IMR-90 (cell line): ENCODE measurements around the gene CHST8. TPM values are rescaled to one million over a fixed set of nuclear protein-coding genes. Genes with fewer than 3 reads are reported as not detected.

Experiments
- ATAC-seq: fragments of 200-7000 bp; cut with Tn5 transposase; 2 replicates; pipeline ENCODE4 v1.9.1; 2020; ENCODE audit warnings: low read depth, mild to moderate bottlenecking, moderate library complexity
- BruUV-seq: library from RNA; stranded (reverse); fragments of 400-500 nt; replicated peaks from 2 replicates; lab custom pipeline; 2021; lab: Mats Ljungman, UMichigan
- CTCF ChIA-PET: fragments of 300-600 bp; formaldehyde crosslinking; extraction: SDS; loops from one replicate; lab custom pipeline; 2021; ENCODE audit warnings: antibody characterized with exemption; lab: Yijun Ruan, JAX
- POLR2A ChIA-PET: fragments of 300-600 bp; sonication (Branson Sonifier 250); formaldehyde crosslinking; loops from one replicate; lab custom pipeline; 2022; ENCODE audit warnings: antibody characterized with exemption; ENCODE audit not compliant: unreplicated experiment; lab: Charles Lee
- DNase-seq: peaks from one replicate; pipeline ENCODE4 v3.0.0; 2013
- H2AFZ ChIP-seq: replicated peaks from 2 replicates; pipeline ENCODE3; 2013; ENCODE audit warnings: low read length, mild to moderate bottlenecking; ENCODE audit not compliant: poor library complexity
- H2AK5ac ChIP-seq: 2 replicates; pipeline ENCODE4 v1.6.1; 2013; ENCODE audit warnings: low read depth, low read length, inconsistent platforms
- H2AK9ac ChIP-seq: replicated peaks from 2 replicates; pipeline ENCODE3; 2013; ENCODE audit warnings: mild to moderate bottlenecking, low read depth, low read length, moderate library complexity; ENCODE audit not compliant: poor library complexity
- H2BK120ac ChIP-seq: 2 replicates; pipeline ENCODE4 v1.6.1; 2013; ENCODE audit warnings: low read depth, low read length, inconsistent platforms
- H2BK15ac ChIP-seq: 3 replicates; pipeline ENCODE4 v1.6.1; 2013; ENCODE audit warnings: low read depth, low read length, inconsistent platforms
- H2BK20ac ChIP-seq: 2 replicates; pipeline ENCODE4 v1.6.1; 2013; ENCODE audit warnings: low read depth, mild to moderate bottlenecking, inconsistent platforms, low read length, moderate library complexity
- H2BK5ac ChIP-seq: 2 replicates; pipeline ENCODE4 v1.6.1; 2013; ENCODE audit warnings: mild to moderate bottlenecking, low read depth, low read length, inconsistent platforms; ENCODE audit not compliant: poor library complexity, severe bottlenecking
- H3K14ac ChIP-seq: replicated peaks from 2 replicates; pipeline ENCODE4 v1.6.1; 2013; ENCODE audit warnings: low read depth, low read length, inconsistent platforms
- H3K18ac ChIP-seq: 2 replicates; pipeline ENCODE4 v1.6.1; 2013; ENCODE audit warnings: low read depth, low read length, control low read depth
- H3K23ac ChIP-seq: 2 replicates; pipeline ENCODE4 v1.6.1; 2013; ENCODE audit warnings: low read depth, low read length, inconsistent platforms
- H3K27ac ChIP-seq: 2 replicates; pipeline ENCODE4 v1.5.1; 2013; ENCODE audit warnings: mild to moderate bottlenecking, control low read depth, low read length; ENCODE audit not compliant: insufficient read depth
- H3K27me3 ChIP-seq: 2 replicates; pipeline ENCODE4 v1.6.1; 2013; ENCODE audit warnings: low read length; ENCODE audit not compliant: control insufficient read depth, insufficient read depth
- H3K36me3 ChIP-seq: 2 replicates; pipeline ENCODE4 v1.6.1; 2013; ENCODE audit warnings: low read length, mixed read lengths; ENCODE audit not compliant: control insufficient read depth, insufficient read depth
- H3K4ac ChIP-seq: 2 replicates; pipeline ENCODE4 v1.6.1; 2013; ENCODE audit warnings: low read depth, low read length, inconsistent platforms
- H3K4me1 ChIP-seq: 2 replicates; pipeline ENCODE4 v1.6.1; 2013; ENCODE audit warnings: low read length, mixed read lengths; ENCODE audit not compliant: control insufficient read depth, insufficient read depth
- H3K4me2 ChIP-seq: 2 replicates; pipeline ENCODE4 v1.6.1; 2013; ENCODE audit warnings: low read depth, mild to moderate bottlenecking, control low read depth, low read length, moderate library complexity
- H3K4me3 ChIP-seq: 2 replicates; pipeline ENCODE4 v1.5.1; 2013; ENCODE audit warnings: low read depth, mild to moderate bottlenecking, control low read depth, low read length, moderate library complexity; ENCODE audit not compliant: insufficient read depth
- H3K56ac ChIP-seq: 2 replicates; pipeline ENCODE4 v1.6.1; 2013; ENCODE audit warnings: low read length, inconsistent platforms; ENCODE audit not compliant: insufficient read depth; ENCODE audit errors: extremely low read depth
- H3K79me1 ChIP-seq, 2 experiments: 2 replicates each; pipeline ENCODE4 v1.6.1; 2013; ENCODE audit warnings: low read length in 2 of 2, inconsistent platforms in 1 of 2, low read depth in 1 of 2
- H3K9ac ChIP-seq: 2 replicates; pipeline ENCODE4 v1.6.1; 2013; ENCODE audit warnings: low read depth, low read length, control low read depth
- H3K9me1 ChIP-seq: 2 replicates; pipeline ENCODE4 v1.6.1; 2013; ENCODE audit warnings: low read length, inconsistent platforms; ENCODE audit not compliant: insufficient read depth
- H3K9me3 ChIP-seq: 2 replicates; pipeline ENCODE4 v1.6.1; 2013; ENCODE audit warnings: low read length; ENCODE audit not compliant: control insufficient read depth, insufficient read depth
- H4K20me1 ChIP-seq: 2 replicates; pipeline ENCODE4 v1.6.1; 2013; ENCODE audit warnings: low read length, inconsistent platforms; ENCODE audit not compliant: insufficient read depth
- H4K5ac ChIP-seq: 2 replicates; pipeline ENCODE4 v1.6.1; 2013; ENCODE audit warnings: mild to moderate bottlenecking, low read depth, low read length, control low read depth
- H4K8ac ChIP-seq, 2 experiments: 2 replicates each; pipeline ENCODE4 v1.6.1; 2013; ENCODE audit warnings: low read depth in 2 of 2, low read length in 2 of 2, control low read depth in 1 of 2, inconsistent platforms in 1 of 2
- H4K91ac ChIP-seq: 2 replicates; pipeline ENCODE4 v1.6.1; 2013; ENCODE audit warnings: low read depth, low read length, inconsistent platforms; ENCODE audit not compliant: insufficient read depth
- BHLHE40 ChIP-seq: fragments of 150-350 bp; IDR thresholded peaks from 2 replicates; pipeline ENCODE4 v1.6.1; 2016; ENCODE audit warnings: mild to moderate bottlenecking, low read depth, low read length
- CEBPB ChIP-seq: IDR thresholded peaks from 2 replicates; pipeline ENCODE4 v1.6.1; 2012; ENCODE audit warnings: low read depth, low read length, improper control_type of control experiment
- CHD1 ChIP-seq: IDR thresholded peaks from 2 replicates; pipeline ENCODE4 v1.6.1; 2012; ENCODE audit warnings: low read depth, low read length, improper control_type of control experiment
- FOS ChIP-seq: fragments of 150-350 bp; IDR thresholded peaks from 2 replicates; pipeline ENCODE4 v1.6.1; 2016; ENCODE audit warnings: low read depth, low read length
- MAFK ChIP-seq: IDR thresholded peaks from 2 replicates; pipeline ENCODE4 v1.6.1; 2012; ENCODE audit warnings: low read depth, low read length, improper control_type of control experiment
- MAZ ChIP-seq: IDR thresholded peaks from 2 replicates; pipeline ENCODE4 v1.6.1; 2012; ENCODE audit warnings: low read depth, mild to moderate bottlenecking, low read length, improper control_type of control experiment, moderate library complexity, borderline replicate concordance
- MXI1 ChIP-seq: IDR thresholded peaks from 2 replicates; pipeline ENCODE4 v1.6.1; 2012; ENCODE audit warnings: low read depth, mild to moderate bottlenecking, low read length, moderate library complexity, borderline replicate concordance
- NFE2L2 ChIP-seq: fragments of 150-350 bp; IDR thresholded peaks from 2 replicates; pipeline ENCODE4 v1.6.1; 2016; ENCODE audit warnings: low read depth, mild to moderate bottlenecking, low read length
- POLR2A ChIP-seq: IDR thresholded peaks from 2 replicates; pipeline ENCODE4 v1.6.1; 2012; ENCODE audit warnings: mild to moderate bottlenecking, low read depth, low read length
- RAD21 ChIP-seq: IDR thresholded peaks from 2 replicates; pipeline ENCODE4 v1.6.1; 2012; ENCODE audit warnings: low read length, improper control_type of control experiment
- RCOR1 ChIP-seq: IDR thresholded peaks from 2 replicates; pipeline ENCODE4 v1.6.1; 2012; ENCODE audit warnings: mild to moderate bottlenecking, low read length, improper control_type of control experiment; ENCODE audit not compliant: insufficient replicate concordance
- SMC3 ChIP-seq: fragments of 150-350 bp; IDR thresholded peaks from 2 replicates; pipeline ENCODE4 v1.6.1; 2016; ENCODE audit warnings: low read depth, mild to moderate bottlenecking, antibody characterized with exemption, low read length, moderate library complexity
- WGBS, 2 experiments: methylation state at CpG; one replicate each; pipeline versions ENCODE4 v1.1.5 to v1.1.7; 2013; ENCODE audit warnings: missing lambda C conversion rate in 2 of 2; ENCODE audit not compliant: insufficient read length in 1 of 2; ENCODE audit errors: extremely low coverage in 2 of 2; 5-methylcytosine and 5-hydroxymethylcytosine counted together
- dilution Hi-C: fragments of 300-500 bp; cut with HindIII; formaldehyde crosslinking; loops from one replicate; pipeline ENCODE4 v1.14.3; 2018; ENCODE audit warnings: low sequenced_read_pairs; ENCODE audit not compliant: unreplicated experiment
- in situ Hi-C: fragments of 300-500 bp; cut with MboI; formaldehyde crosslinking; loops from 3 replicates; pipeline ENCODE4 v1.14.3; 2019; ENCODE audit warnings: low sequenced_read_pairs, inconsistent platforms, mixed read lengths
- intact Hi-C: fragments of 100-400 bp; cut with micrococcal nuclease; formaldehyde crosslinking; loops from 2 replicates; pipeline ENCODE4 v1.10.0; 2022
- polyA plus RNA-seq, 3 experiments: library from polyadenylated mRNA; depleted of rRNA; stranded (reverse); fragments of >200 nt; gene quantifications; 2 replicates each; pipeline ENCODE4 v1.2.3, GENCODE V29; 2012; ENCODE audit warnings: low replicate concordance in 1 of 3
- total RNA-seq: library from RNA; depleted of rRNA; stranded (reverse); fragments of >200 nt; gene quantifications from 2 replicates; pipeline ENCODE4 v1.2.3, GENCODE V29; 2012
- TF ChIP-seq, protein P1 (sequence below): fragments of 150-350 bp; IDR thresholded peaks from 2 replicates; pipeline ENCODE4 v1.6.1; 2017; ENCODE audit warnings: mild to moderate bottlenecking, antibody characterized with exemption, low read length, low read depth
- TF ChIP-seq, protein P2 (sequence below): conservative IDR thresholded peaks from 2 replicates; pipeline ENCODE4 v1.5.1; 2012; ENCODE audit warnings: mild to moderate bottlenecking, low read depth, low read length, improper control_type of control experiment

CHST8 gene
- total and polyA plus RNA-seq, 2 of the 4 experiments (the other 2 are of a cell fraction): not detected

DNA sequence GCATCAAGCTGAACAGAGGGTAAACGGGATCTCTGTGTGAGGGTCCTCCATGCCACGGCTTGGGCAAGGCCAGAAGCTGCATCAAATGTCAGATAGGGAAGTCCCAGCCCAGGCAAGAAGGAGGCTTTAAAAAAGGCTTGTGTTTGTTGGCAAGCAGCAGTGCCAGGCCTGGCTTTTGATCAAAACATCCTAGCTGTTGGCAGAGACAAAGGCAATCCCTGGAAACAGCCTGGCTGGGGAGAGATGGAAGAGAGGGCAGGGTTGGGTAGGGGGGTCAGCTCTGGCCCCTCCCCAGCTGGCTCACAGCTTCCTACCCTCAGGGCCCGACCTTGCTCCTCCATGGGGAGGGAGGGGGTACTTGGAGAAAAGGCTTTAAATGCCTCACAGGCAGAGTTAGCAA lies 113.2 kb downstream of the CHST8 start:
- dilution Hi-C loops: no loop called here
- DNase-seq: no peak

More for the DNA sequence above, 113.2 kb downstream of the CHST8 start:
- intact Hi-C loops: no loop called here
- H3K79me1 ChIP-seq: no peaks in the 10 kb centered on the region
- H3K4me1 ChIP-seq: no peaks in the 10 kb centered on the region
- no peak overlapping the region for H3K27ac ChIP-seq
- H4K8ac ChIP-seq: no peak overlapping the region
- no peak overlapping the region for H2AFZ ChIP-seq
- no peak overlapping the region for H2BK5ac ChIP-seq
- H3K4me3 ChIP-seq: no peak overlapping the region
- no peak overlapping the region for H3K14ac ChIP-seq
- no peak overlapping the region for H3K9ac ChIP-seq
- ChIA-PET POLR2A (no interaction called here), CTCF (no interaction called here)
- H4K20me1 ChIP-seq: no peaks in the 10 kb centered on the region
- no peak overlapping the region for H3K23ac ChIP-seq
- no peaks in the 10 kb centered on the region for H3K9me1 ChIP-seq
- no peak overlapping the region for H2AK9ac ChIP-seq
- H2BK20ac ChIP-seq: no peak overlapping the region
- H3K9me3 ChIP-seq: no peaks in the 10 kb centered on the region
- no peaks in the 10 kb centered on the region for H3K36me3 ChIP-seq
- H2BK15ac ChIP-seq: no peak overlapping the region
- no TSS peak for BruUV-seq
- no peak overlapping the region for H4K91ac ChIP-seq
- in situ Hi-C loops: no loop called here
- no peak for ATAC-seq
- no peaks in the 10 kb centered on the region for H3K27me3 ChIP-seq
- H3K4ac ChIP-seq: no peak overlapping the region
- no peak overlapping the region for H2BK120ac ChIP-seq
- no peak overlapping the region for H3K18ac ChIP-seq
- H3K56ac ChIP-seq: no peak overlapping the region
- H2AK5ac ChIP-seq: no peak overlapping the region
- WGBS, 2 experiments: no CpG with 5 or more reads among the region's 3 CpGs
- no peak overlapping the region for H4K5ac ChIP-seq
- TF ChIP-seq MAZ: no peak
- no peak for TF ChIP-seq CEBPB
- no peak for TF ChIP-seq BHLHE40
- TF ChIP-seq SMC3: no peak
- no peak for TF ChIP-seq RCOR1
- TF ChIP-seq CHD1: no peak
- TF ChIP-seq RAD21: no peak
- TF ChIP-seq, protein P1, sequence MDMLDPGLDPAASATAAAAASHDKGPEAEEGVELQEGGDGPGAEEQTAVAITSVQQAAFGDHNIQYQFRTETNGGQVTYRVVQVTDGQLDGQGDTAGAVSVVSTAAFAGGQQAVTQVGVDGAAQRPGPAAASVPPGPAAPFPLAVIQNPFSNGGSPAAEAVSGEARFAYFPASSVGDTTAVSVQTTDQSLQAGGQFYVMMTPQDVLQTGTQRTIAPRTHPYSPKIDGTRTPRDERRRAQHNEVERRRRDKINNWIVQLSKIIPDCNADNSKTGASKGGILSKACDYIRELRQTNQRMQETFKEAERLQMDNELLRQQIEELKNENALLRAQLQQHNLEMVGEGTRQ: no peak
- TF ChIP-seq MAFK: no peak
- TF ChIP-seq MXI1: no peak
- no peak for TF ChIP-seq FOS
- TF ChIP-seq, protein P2, sequence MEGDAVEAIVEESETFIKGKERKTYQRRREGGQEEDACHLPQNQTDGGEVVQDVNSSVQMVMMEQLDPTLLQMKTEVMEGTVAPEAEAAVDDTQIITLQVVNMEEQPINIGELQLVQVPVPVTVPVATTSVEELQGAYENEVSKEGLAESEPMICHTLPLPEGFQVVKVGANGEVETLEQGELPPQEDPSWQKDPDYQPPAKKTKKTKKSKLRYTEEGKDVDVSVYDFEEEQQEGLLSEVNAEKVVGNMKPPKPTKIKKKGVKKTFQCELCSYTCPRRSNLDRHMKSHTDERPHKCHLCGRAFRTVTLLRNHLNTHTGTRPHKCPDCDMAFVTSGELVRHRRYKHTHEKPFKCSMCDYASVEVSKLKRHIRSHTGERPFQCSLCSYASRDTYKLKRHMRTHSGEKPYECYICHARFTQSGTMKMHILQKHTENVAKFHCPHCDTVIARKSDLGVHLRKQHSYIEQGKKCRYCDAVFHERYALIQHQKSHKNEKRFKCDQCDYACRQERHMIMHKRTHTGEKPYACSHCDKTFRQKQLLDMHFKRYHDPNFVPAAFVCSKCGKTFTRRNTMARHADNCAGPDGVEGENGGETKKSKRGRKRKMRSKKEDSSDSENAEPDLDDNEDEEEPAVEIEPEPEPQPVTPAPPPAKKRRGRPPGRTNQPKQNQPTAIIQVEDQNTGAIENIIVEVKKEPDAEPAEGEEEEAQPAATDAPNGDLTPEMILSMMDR: no peak
- no peak for TF ChIP-seq POLR2A
- TF ChIP-seq NFE2L2: no peak
- H3K4me2 ChIP-seq: no peak overlapping the region
